ENCODE data around the gene LRRIQ1. TPM values are rescaled to one million over a fixed set of nuclear protein-coding genes. Genes with fewer than 3 reads are reported as not detected.
"Not testable (repeated sequence)": the region's sequence is repeated elsewhere in the genome, so short reads cannot be mapped to it uniquely, and the experiment has no call there.

Gene LRRIQ1
- total RNA-seq, 4 donors from 2014 or later: not detected

GRCh38 chr12:85206543-85206942, 170.4 kb downstream of the LRRIQ1 start:
- Histone ChIP-seq H3K4me3 (no peak overlapping the region), H3K27ac (no peak overlapping the region), H3K27me3 (no peaks in the 10 kb centered on the region), H3K36me3 (no peaks in the 10 kb centered on the region), H3K4me1 (no peaks in the 10 kb centered on the region), H3K9me3 (no peaks in the 10 kb centered on the region)
- in situ Hi-C loops (cut with MboI; ENCODE audit: low sequenced_read_pairs in 4 of 4) (no loop called here), intact Hi-C loops (cut with DNase I; ENCODE audit: low total_unique reads) (no loop called here)
- DNase-seq (no peak), ATAC-seq (no peak)
- TF ChIP-seq POLR2A (IDR thresholded peaks at IDR 0.05): no peak
- TF ChIP-seq CTCF (IDR thresholded peaks at IDR 0.05 in 4 of 5, conservative IDR thresholded peaks at IDR 0.05 in 1 of 5): no peak

GRCh38 chr12:85224339-85224738, 188.2 kb downstream of the LRRIQ1 start:
- DNase-seq; H3K9me3 ChIP-seq; ATAC-seq; H3K4me3 ChIP-seq; intact Hi-C loops (cut with DNase I; ENCODE audit: low total_unique reads); H3K36me3 ChIP-seq; H3K27me3 ChIP-seq; H3K4me1 ChIP-seq; in situ Hi-C loops (cut with MboI; ENCODE audit: low sequenced_read_pairs in 4 of 4); H3K27ac ChIP-seq: not testable (repeated sequence)

DNA sequence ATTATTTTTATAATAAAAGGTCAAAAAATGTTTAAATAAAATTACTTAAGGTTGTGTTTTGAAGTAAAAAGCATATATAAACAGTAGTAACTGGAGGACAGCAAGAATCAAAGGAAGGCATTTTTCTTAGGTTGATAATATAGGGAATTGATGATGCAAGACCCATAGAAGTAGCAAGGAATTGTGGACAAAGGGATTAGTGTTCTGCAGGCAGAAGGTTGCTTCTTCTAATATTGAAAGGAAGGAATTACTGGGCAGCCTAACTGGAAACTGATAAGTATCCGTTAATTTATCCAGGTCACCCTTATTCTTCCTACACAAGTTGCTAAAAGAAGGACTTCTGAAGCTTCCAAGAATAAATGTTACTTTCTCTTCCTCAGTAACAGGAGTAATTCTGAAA, 189.3 kb downstream of the LRRIQ1 start:
- H3K4me1 ChIP-seq: no peaks in the 10 kb centered on the region
- H3K36me3 ChIP-seq: no peaks in the 10 kb centered on the region
- H3K9me3 ChIP-seq: no peaks in the 10 kb centered on the region
- H3K27me3 ChIP-seq: no peaks in the 10 kb centered on the region
- no peak for ATAC-seq
- in situ Hi-C loops (cut with MboI; ENCODE audit: low sequenced_read_pairs in 4 of 4) (no loop called here), intact Hi-C loops (cut with DNase I; ENCODE audit: low total_unique reads) (no loop called here)
- no peak overlapping the region for H3K4me3 ChIP-seq
- no peak overlapping the region for H3K27ac ChIP-seq
- DNase-seq: no peak
- TF ChIP-seq CTCF (IDR thresholded peaks at IDR 0.05 in 4 of 5, conservative IDR thresholded peaks at IDR 0.05 in 1 of 5) (no peak), POLR2A (IDR thresholded peaks at IDR 0.05) (no peak)

- intact Hi-C loops (cut with DNase I; ENCODE audit: low total_unique reads): no loop called here
Observed at GRCh38 chr12:85237327-85237726, 201.2 kb downstream of the LRRIQ1 start.

GRCh38 chr12:85244561-85244960, 208.4 kb downstream of the LRRIQ1 start:
- Histone ChIP-seq H3K36me3 (no peaks in the 10 kb centered on the region), H3K27ac (no peak overlapping the region), H3K27me3 (no peaks in the 10 kb centered on the region), H3K4me3 (no peak overlapping the region), H3K9me3 (no peaks in the 10 kb centered on the region), H3K4me1 (no peaks in the 10 kb centered on the region)
- DNase-seq (no peak), ATAC-seq (no peak)
- TF ChIP-seq POLR2A (IDR thresholded peaks at IDR 0.05) (no peak), CTCF (IDR thresholded peaks at IDR 0.05 in 4 of 5, conservative IDR thresholded peaks at IDR 0.05 in 1 of 5) (no peak)
- in situ Hi-C loops (cut with MboI; ENCODE audit: low sequenced_read_pairs in 4 of 4): no loop called here
- intact Hi-C loops (cut with DNase I; ENCODE audit: low total_unique reads): no loop called here

More at GRCh38 chr12:85237327-85237726, 201.2 kb downstream of the LRRIQ1 start:
- no peaks in the 10 kb centered on the region for H3K27me3 ChIP-seq
- DNase-seq (no peak), ATAC-seq (no peak)
- H3K9me3 ChIP-seq: no peaks in the 10 kb centered on the region
- no peak overlapping the region for H3K4me3 ChIP-seq
- no peak overlapping the region for H3K27ac ChIP-seq
- in situ Hi-C loops (cut with MboI; ENCODE audit: low sequenced_read_pairs in 4 of 4): no loop called here
- no peak for TF ChIP-seq CTCF (IDR thresholded peaks at IDR 0.05 in 4 of 5, conservative IDR thresholded peaks at IDR 0.05 in 1 of 5)
- no peak for TF ChIP-seq POLR2A (IDR thresholded peaks at IDR 0.05)
- H3K36me3 ChIP-seq: no peaks in the 10 kb centered on the region
- H3K4me1 ChIP-seq: no peaks in the 10 kb centered on the region
